ENCODE results near the gene ASCL5.

ASCL5 gene

GRCh38 chr1:201125019-201125418 lies 2.0 kb downstream of the ASCL5 start:
- TF ChIP-seq CTCF (IDR thresholded peaks at IDR 0.05; ENCODE audit: insufficient read depth, low read length, missing control alignments): no peak
- POLR2A ChIA-PET: no interaction called here
- CTCF ChIA-PET: interaction anchor here (0.8 to 6.0 kb wide), 5 partner anchors 10 to 152 kb away, joined by 3 to 50 read pairs (median 4); partner anchors contain the start of gene CACNA1S
- H3K4me3 ChIP-seq (ENCODE audit: low read depth, low read length): no peak overlapping the region
- DNase-seq (ENCODE audit: low read depth, low spot score): no peak

- no peak for TF ChIP-seq CTCF (IDR thresholded peaks at IDR 0.05; ENCODE audit: insufficient read depth, low read length, missing control alignments)
- no peak for DNase-seq (ENCODE audit: low read depth, low spot score)
- H3K4me3 ChIP-seq (ENCODE audit: low read depth, low read length): no peak overlapping the region
- ChIA-PET CTCF (interaction anchor here (6.0 kb wide), 1 partner anchor 9 kb away, joined by 50 read pairs; the partner anchor contains the start of gene CACNA1S), POLR2A (no interaction called here)
Measured at GRCh38 chr1:201123866-201124265, 3.1 kb downstream of the ASCL5 start.

GRCh38 chr1:201122321-201122957 lies 4.5 kb downstream of the ASCL5 start:
- ChIA-PET CTCF (interaction anchor here (1.0 to 6.0 kb wide), 6 partner anchors 8 to 565 kb away, joined by 3 to 50 read pairs (median 4); partner anchors contain the start of gene CACNA1S), POLR2A (no interaction called here)
- H3K4me3 ChIP-seq (ENCODE audit: low read depth, low read length): no peak overlapping the region
- no peak for DNase-seq (ENCODE audit: low read depth, low spot score)
- no peak for TF ChIP-seq CTCF (IDR thresholded peaks at IDR 0.05; ENCODE audit: insufficient read depth, low read length, missing control alignments)

GRCh38 chr1:201119206-201120197 lies 7.5 kb downstream of the ASCL5 start:
- ChIA-PET POLR2A (no interaction called here), CTCF (interaction anchor here (0.7 to 8.2 kb wide), 16 partner anchors 9 to 561 kb away, joined by 3 to 78 read pairs (median 4); no protein-coding TSS in a partner anchor)
- no peak overlapping the region for H3K4me3 ChIP-seq (ENCODE audit: low read depth, low read length)
- no peak for DNase-seq (ENCODE audit: low read depth, low spot score)
- TF ChIP-seq CTCF (IDR thresholded peaks at IDR 0.05; ENCODE audit: insufficient read depth, low read length, missing control alignments): peak; percentile 55

GRCh38 chr1:201116091-201116490 lies 10.9 kb downstream of the ASCL5 start:
- CTCF ChIA-PET: interaction anchor here (1.3 to 8.2 kb wide), 6 partner anchors 8 to 144 kb away, joined by 4 to 102 read pairs (median 28); partner anchors contain the start of gene ASCL5
- POLR2A ChIA-PET: no interaction called here
- no peak overlapping the region for H3K4me3 ChIP-seq (ENCODE audit: low read depth, low read length)
- DNase-seq (ENCODE audit: low read depth, low spot score): no peak
- TF ChIP-seq CTCF (IDR thresholded peaks at IDR 0.05; ENCODE audit: insufficient read depth, low read length, missing control alignments): no peak

Measured in AG04449 (cell line).